ENCODE results near the gene BRD3OS. TPM values are rescaled to one million over a fixed set of nuclear protein-coding genes. Genes with fewer than 3 reads are reported as not detected.
A peak's percentile ranks its signal among the peaks of the same experiment; 100 is the strongest.

The BRD3OS gene
- polyA plus RNA-seq, 1 of the 3 experiments (the other 2 are of a cell fraction) = 23.1 TPM

GRCh38 chr9:133991214-133991921, 33.9 kb upstream of the BRD3OS start:
- Histone ChIP-seq H4K20me1 (ENCODE audit: insufficient read depth) (peaks cover 53% of the 10 kb centered on the region), H2AFZ (ENCODE audit: low read depth) (no peak overlapping the region), H3K9me2 (no peaks in the 10 kb centered on the region), H3K4me3 (ENCODE audit: low read depth in 2 of 2, low read length in 1 of 2) (peak overlapping the region; percentile 75 to 87), H3K36me3 (replicated peaks in 1 of 2; ENCODE audit: control insufficient read depth in 1 of 2, insufficient read depth in 2 of 2, low read length in 1 of 2) (no peaks in the 10 kb centered on the region), H3K27me3 (ENCODE audit: insufficient read depth) (no peaks in the 10 kb centered on the region), H3F3A (replicated peaks; ENCODE audit: insufficient read depth) (no peaks in the 10 kb centered on the region), H3K4me2 (peak overlapping the region; percentile 100), H3K9ac (peak overlapping the region; percentile 88), H3K79me2 (ENCODE audit: insufficient read depth) (peaks cover 67% of the 10 kb centered on the region), H3K9me3 (no peaks in the 10 kb centered on the region), H3K4me1 (ENCODE audit: control insufficient read depth in 1 of 2, insufficient read depth in 2 of 2, low read depth in 1 of 2, low read length in 1 of 2) (peaks cover 6 to 34% of the 10 kb centered on the region in 2 experiments; a peak in 3 of 4 replicates), H3K27ac (ENCODE audit: low read depth in 2 of 2, low read length in 1 of 2) (peak overlapping the region; percentile 78 to 79)
- WGBS (ENCODE audit: low lambda C conversion rate) = 2% methylated on average over 15 of the region's 82 CpGs
- peak; percentile 7; the same call in 1 of the 2 replicates for TF ChIP-seq POLR2AphosphoS5 (IDR thresholded peaks at IDR 0.05; ENCODE audit: low read depth, low read length)
- peak; percentile 4; the same call in 1 of the 2 replicates for TF ChIP-seq MXI1 (IDR thresholded peaks at IDR 0.05; ENCODE audit: low read depth, low read length)
- TF ChIP-seq, protein P1, sequence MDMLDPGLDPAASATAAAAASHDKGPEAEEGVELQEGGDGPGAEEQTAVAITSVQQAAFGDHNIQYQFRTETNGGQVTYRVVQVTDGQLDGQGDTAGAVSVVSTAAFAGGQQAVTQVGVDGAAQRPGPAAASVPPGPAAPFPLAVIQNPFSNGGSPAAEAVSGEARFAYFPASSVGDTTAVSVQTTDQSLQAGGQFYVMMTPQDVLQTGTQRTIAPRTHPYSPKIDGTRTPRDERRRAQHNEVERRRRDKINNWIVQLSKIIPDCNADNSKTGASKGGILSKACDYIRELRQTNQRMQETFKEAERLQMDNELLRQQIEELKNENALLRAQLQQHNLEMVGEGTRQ (IDR thresholded peaks at IDR 0.05; ENCODE audit: borderline replicate concordance, low read depth, low read length) = no peak
- DNase-seq = peak; percentile 69
- ChIA-PET CTCF (interaction anchor here (0.8 to 7.3 kb wide), 11 partner anchors 23 to 217 kb away, joined by 3 to 236 read pairs (median 3); no protein-coding TSS in a partner anchor), POLR2A (interaction anchor here (1.0 to 1.4 kb wide), 4 partner anchors 11 to 156 kb away, joined by 3 to 4 read pairs (median 3); no protein-coding TSS in a partner anchor)

GRCh38 chr9:133991964-133992779, 33.1 kb upstream of the BRD3OS start, which contains the start of gene VAV2:
VAV2 (minus strand) TSS chr9:133992324; CDS start chr9:133992278, 46 bp downstream.
- H3K4me3 ChIP-seq (ENCODE audit: low read depth in 2 of 2, low read length in 1 of 2) = peak within 1 kb of the TSS; percentile 75 to 87
- no peaks in the 10 kb centered on the region for H3K36me3 ChIP-seq (replicated peaks in 1 of 2; ENCODE audit: control insufficient read depth in 1 of 2, insufficient read depth in 2 of 2, low read length in 1 of 2)
- H3K4me1 ChIP-seq (ENCODE audit: control insufficient read depth in 1 of 2, insufficient read depth in 2 of 2, low read depth in 1 of 2, low read length in 1 of 2) = peaks cover 6 to 34% of the 10 kb centered on the region in 2 experiments; a peak in 3 of 4 replicates
- peak within 1 kb of the TSS; percentile 82 to 93 for H3K27ac ChIP-seq (ENCODE audit: low read depth in 2 of 2, low read length in 1 of 2)
- peak within 1 kb of the TSS; percentile 56; the same call in 1 of the 2 replicates for H2AFZ ChIP-seq (ENCODE audit: low read depth)
- TF ChIP-seq MXI1 (IDR thresholded peaks at IDR 0.05; ENCODE audit: low read depth, low read length) (peak; percentile 69; the same call in 1 of the 2 replicates), CTCF (IDR thresholded peaks at IDR 0.05) (0 out of 2 replicates have a peak, but pooled peaks have one; percentile 7), RCOR1 (IDR thresholded peaks at IDR 0.05; ENCODE audit: low read length) (no peak), NRF1 (IDR thresholded peaks at IDR 0.05; ENCODE audit: low read depth, low read length) (peak; percentile 27; the same call in 1 of the 2 replicates), GATA2 (CRISPR knock-in tag; IDR thresholded peaks at IDR 0.05) (no peak), MAX (IDR thresholded peaks at IDR 0.05; ENCODE audit: low read depth) (peak; percentile 78)
- H3K9me3 ChIP-seq = no peaks in the 10 kb centered on the region
- peak within 1 kb of the TSS; percentile 88 for H3K9ac ChIP-seq
- no peaks in the 10 kb centered on the region for H3F3A ChIP-seq (replicated peaks; ENCODE audit: insufficient read depth)
- WGBS (ENCODE audit: low lambda C conversion rate) = 0% methylated on average over 2 of the region's 124 CpGs
- no peaks in the 10 kb centered on the region for H3K27me3 ChIP-seq (ENCODE audit: insufficient read depth)
- H3K4me2 ChIP-seq = peak within 1 kb of the TSS; percentile 100
- DNase-seq = peak; percentile 76
- H3K9me2 ChIP-seq = no peaks in the 10 kb centered on the region
- H4K20me1 ChIP-seq (ENCODE audit: insufficient read depth) = peaks cover 46% of the 10 kb centered on the region
- peaks cover 59% of the 10 kb centered on the region for H3K79me2 ChIP-seq (ENCODE audit: insufficient read depth)
- ChIA-PET POLR2A (interaction anchor here (1.1 to 2.2 kb wide), 4 partner anchors 12 to 254 kb away, joined by 3 to 8 read pairs (median 4); partner anchors contain the start of gene SARDH), CTCF (interaction anchor here (1.0 to 7.3 kb wide), 17 partner anchors 13 to 218 kb away, joined by 3 to 236 read pairs (median 14); no protein-coding TSS in a partner anchor)
